Activated CD4-positive, CD25-positive, alpha-beta regulatory T cell treated with anti-CD3 and anti-CD28 coated beads, Interleukin-2, amount 50 U/mL, for 24 hours (primary cell): ENCODE data around the gene KRTAP12-3.
"Not testable (repeated sequence)": the region's sequence is repeated elsewhere in the genome, so short reads cannot be mapped to it uniquely, and the experiment has no call there.

Experiments used
- ATAC-seq, 2 donors: fragments of 150-1000 bp; cut with Tn5 transposase; one replicate each; pipeline ENCODE4 v1.10.0; 2021; ENCODE audit warnings: mild to moderate bottlenecking in 1 of 2, moderate library complexity in 1 of 2

Gene KRTAP12-3, protein sequence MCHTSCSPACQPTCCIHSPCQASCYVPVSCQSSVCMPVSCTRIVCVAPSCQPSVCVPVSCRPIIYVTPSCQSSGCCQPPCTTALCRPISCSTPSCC

DNA sequence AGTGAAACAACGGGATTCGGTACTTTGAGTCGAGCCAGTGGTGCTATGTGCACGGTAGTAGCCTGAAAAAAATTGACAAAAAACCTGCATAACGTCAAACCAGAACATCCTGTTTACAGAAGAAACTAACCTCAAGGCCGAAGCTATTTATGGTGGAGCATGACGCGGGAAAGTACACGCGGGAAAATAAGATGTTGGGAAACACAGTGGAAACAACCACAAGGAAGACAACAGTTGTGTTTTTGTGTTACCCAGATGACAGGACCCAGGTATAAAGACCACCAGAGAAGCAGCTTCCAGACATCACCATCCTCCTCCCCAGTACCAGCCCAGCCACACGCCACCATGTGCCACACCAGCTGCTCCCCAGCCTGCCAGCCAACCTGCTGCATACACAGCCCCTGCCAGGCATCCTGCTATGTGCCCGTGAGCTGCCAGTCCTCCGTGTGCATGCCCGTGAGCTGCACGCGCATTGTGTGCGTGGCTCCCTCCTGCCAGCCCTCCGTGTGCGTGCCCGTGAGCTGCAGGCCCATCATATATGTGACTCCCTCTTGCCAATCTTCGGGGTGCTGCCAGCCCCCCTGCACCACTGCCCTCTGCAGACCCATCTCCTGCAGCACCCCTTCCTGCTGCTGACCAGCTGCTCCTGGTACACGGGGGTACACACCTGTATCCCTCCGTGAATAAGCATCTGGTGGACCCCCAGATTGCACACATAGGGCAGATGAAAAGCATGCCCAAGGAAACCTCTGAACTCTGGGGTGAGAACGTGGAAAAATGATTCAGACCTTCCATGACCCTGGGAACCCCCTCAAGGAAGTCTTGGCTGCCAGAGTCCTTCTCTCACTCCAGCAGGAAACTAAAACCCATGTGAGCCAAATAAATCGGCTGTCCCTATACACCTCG lies at the start of gene KRTAP12-3:
Gene KRTAP12-3 (plus strand): TSS at position 298 of the 906 bp plus-strand sequence. CDS start 48 bp downstream, at position 346.
- ATAC-seq, result peak in 1 of 2 donors; percentile 55

DNA sequence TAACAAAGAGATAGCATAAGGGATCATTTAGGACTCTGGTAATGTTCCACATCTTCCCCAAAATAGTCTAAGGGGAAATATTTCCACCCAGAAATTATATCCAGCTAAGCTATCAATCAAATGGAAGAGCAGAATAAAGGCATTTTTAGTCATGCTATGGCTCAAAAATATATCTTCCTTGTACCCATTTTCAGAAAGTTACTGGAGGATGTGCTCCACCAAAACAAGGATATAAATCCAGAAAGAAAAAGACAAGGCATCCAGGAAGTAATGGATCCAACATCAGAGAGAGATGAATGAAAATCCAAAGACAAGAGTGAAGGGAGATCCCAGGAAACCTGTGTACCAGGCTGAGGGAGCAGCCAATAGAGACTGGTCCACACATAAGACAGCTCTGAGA lies 48.5 kb upstream of the KRTAP12-3 start:
- ATAC-seq, result no peak

DNA sequence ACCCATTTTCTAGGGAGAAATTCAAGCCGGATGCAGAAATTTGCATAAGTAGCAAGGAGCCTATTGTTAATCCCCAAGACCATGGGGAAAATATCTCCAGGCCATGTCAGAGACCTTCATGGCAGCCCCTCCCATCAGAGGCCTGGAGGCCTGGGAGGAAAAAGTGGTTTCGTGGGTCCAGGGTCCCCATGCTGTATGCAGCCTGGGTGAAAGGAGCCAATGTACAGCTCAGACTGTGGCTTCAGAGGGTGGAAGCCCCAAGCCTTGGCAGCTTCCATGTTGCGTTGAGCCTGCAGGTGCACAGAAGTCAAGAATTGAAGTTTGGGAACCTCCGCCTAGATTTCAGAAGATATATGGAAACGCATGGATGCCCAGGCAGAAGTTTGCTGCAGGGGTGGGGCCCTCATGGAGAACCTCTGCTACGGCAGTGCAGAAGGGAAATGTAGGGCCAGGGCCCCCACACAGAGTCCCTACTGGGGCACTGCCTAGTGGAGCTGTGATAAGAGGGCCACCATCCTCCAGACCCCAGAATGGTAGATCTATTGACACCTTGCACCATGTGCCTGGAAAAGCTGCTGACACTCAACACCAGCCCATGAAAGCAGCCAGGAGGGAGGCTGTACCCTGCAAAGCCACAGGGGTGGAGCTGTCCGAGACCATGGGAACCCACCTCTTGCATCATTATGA lies 47.4 kb upstream of the KRTAP12-3 start:
- not testable (repeated sequence) for ATAC-seq

DNA sequence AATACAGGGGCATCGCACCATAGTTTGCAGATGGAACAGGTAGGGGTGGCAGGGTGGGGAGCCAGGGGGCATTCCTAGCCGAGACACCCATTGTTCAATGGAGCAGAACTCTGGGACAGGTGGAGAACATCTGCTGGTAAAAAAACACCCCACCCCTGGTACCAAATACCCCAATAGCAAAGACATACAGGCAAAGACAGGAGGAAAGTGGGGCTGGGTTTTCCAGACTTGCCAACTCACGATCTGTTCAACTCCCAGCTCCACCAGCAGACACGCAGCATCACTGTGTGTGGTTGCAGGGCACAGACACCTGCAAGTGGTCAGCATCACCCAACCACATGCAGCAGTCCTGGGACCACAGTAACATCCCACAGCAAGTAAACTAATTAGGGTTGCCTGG lies 46.2 kb upstream of the KRTAP12-3 start:
- no peak for ATAC-seq

DNA sequence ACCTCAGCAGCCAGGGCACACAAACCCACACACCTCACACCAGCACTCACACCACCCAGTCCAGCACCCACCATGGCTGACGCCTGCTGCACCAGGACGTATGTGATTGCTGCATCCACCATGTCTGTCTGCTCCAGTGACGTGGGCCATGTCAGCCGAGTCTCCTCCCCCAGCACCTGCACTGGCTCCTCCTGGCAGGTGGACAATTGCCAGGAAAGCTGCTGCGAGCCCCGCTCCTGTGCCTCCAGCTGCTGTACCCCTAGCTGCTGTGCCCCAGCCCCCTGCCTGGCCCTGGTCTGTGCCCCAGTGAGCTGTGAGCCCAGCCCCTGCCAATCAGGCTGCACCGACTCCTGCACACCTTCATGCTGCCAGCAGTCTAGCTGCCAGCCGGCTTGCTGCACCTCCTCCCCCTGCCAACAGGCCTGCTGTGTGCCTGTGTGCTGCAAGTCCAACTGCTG lies 45.7 kb upstream of the KRTAP12-3 start, which contains the start of gene KRTAP10-8:
Gene KRTAP10-8 (plus strand): TSS at position 51 of the 458 bp plus-strand sequence. CDS start 22 bp downstream, at position 73.
- ATAC-seq, result no peak

DNA sequence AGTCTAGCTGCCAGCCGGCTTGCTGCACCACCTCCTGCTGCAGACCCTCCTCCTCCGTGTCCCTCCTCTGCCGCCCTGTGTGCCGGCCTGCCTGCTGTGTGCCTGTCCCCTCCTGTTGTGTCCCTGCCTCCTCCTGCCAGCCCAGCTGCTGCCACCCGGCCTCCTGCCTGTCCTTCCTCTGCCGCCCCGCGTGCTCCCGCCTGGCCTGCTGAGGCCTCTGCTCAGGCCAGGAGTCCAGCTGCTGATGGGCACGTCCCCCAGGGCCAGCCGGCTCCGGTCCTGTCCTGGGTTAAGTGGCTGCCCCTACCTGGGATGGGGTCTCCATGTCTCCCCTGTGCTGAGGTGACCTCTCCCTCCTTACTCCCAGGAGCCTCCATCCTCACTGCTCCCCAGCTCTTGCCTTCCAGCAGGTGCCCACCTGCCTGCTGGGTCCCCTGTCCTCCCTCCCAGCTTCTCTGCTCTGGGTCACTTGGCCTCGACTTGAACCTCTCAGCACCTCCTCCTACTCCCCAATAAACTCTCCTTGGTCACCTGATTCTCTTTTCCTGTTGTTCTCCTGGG lies 45.0 kb upstream of the KRTAP12-3 start:
- ATAC-seq, result no peak

DNA sequence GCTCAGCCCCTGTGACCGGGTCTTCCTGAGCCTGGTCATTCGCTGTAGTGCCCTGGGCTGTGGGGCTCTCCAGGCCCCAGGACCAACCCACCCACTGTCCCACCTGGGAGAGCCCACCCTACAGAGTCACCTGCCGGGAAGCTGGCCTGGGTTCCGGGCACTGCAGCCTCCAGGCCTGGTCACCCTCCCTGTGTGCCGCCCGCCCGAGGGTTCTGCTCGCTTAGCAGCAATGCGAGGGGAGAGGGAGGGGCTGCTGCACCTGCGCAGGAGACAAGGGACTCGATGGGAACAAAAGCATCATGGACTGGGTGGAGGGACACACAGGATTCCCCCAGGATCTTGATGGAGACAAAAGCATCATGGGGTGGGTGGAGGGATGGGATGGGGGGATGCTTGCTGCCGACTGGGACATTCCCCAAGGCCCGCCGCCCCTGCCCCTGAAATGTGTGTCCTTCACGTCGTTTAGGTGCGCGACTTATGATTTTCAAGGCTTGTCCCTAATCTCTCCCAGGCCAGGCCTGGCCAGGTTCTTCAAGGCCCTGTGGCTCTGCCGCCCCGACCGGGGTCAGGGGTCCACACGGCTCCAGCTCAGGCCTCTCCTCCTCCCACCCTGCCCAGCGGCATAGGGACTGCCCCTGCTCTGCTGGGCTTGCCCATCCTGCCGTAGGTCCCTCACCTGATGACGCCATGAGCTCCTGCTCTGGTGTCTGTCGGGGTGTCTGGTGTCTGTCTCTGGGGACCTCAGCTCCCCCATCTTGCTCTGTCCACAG lies 44.2 kb upstream of the KRTAP12-3 start:
- ATAC-seq, result no peak

DNA sequence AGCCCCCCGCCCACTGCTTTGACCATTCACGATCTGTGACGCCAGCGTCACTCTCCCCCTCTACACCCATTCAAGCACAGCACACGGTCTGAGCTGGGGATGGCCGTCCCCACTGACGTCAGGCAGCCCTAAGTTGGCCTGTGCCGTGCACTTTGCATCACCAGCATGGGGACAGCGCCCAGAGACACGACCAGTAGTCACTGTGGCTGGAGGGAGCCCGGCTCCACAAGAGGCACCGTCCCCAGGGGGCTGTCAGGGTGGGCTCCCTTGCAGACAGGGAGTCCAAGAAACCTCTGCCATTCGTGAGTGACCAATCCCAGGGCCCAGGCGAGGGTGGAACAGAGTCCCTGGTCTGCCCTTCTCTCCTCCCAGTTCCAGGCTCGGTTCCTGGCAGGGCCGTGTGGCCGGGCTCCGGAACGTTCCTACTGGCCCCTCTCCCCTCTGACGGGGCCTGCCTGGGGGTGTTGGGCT lies 43.5 kb upstream of the KRTAP12-3 start:
- no peak for ATAC-seq

DNA sequence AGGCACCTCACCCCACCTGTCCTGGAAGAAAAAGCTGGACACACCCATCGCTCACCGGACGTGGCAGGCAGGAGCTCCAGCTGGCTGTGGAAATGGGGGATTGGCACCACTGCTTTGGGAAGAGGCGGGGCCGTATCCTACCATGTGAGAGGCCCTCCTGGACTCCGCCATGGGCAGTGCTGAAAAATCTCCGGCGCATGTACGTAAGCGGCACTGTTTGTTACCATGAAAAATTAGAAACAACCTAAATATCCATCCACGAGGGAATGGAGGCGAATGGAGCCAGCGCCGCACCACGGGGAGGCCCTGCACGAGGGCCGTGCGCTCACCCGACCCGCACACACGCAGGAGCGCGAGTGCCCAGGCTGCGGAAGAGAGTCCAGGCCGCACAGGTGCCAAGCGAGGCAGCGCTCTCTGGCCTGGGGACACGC lies 42.8 kb upstream of the KRTAP12-3 start:
- ATAC-seq, result no peak

DNA sequence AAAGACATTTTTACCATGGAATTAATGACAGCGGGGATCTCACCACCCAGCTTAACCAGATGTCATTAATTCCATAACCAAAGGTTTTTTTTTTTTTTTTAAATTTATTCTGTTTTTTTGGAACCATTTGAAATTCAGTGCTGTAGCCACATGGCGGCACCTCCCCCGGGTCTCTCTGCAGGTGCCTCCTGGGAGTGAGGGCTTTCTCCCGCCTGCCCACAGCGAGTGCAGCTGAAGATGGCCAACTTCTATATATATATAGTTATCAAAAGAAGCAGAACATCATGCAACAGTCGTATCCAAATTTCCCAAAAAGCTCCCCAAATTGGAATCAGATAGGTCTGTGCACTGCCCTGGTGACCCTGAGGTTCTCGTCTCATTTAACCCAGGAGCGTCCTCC lies 42.3 kb upstream of the KRTAP12-3 start:
- ATAC-seq, result no peak

DNA sequence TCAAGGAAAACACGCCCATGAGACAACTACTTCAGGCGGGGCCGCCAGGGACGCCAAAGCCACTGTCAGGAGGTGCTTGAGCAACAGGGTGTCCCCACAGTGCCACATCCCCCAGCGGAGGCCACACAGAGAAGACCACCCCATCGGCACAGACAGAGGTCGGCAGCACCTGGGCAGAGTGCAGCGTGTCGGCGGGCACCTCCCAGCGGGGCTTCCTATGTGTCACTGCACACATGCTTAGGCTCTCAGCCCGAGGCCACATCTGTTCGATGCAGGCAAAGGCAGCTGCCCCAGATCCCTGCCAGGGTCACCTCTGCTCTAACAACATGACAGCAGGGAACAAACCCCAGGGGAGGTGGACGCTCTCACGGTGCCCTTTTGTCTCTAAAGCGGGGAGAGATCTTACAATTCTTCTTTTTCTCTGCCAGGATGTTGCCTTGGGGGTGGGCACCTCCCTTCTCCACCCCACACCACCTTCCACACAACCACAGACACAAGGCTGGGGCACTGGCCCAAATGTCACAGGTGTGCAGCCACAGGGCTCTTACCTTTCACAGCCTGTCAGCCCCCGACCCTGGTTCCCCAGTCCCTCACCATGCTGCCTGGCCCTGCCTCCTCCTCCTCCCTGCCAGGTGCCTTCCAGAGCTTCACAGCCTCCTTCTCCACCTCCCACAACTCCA lies 41.7 kb upstream of the KRTAP12-3 start:
- ATAC-seq, result no peak

DNA sequence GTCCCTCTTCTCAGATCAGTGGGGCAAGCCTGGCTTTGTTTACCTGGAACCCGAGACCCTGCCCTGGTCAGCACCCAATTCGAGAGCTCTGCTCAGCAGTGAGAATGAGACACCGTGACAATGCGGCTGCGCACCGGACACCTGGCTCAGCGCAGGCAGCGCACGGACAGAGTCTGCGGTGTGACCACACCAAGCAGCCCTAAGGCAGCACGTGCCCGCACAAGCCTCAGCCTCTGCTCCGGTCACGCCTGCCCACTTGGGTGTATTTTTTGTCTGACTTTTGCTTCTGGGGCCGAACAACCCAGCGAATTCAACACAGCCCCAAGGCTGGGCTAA lies 41.2 kb upstream of the KRTAP12-3 start:
- no peak for ATAC-seq

DNA sequence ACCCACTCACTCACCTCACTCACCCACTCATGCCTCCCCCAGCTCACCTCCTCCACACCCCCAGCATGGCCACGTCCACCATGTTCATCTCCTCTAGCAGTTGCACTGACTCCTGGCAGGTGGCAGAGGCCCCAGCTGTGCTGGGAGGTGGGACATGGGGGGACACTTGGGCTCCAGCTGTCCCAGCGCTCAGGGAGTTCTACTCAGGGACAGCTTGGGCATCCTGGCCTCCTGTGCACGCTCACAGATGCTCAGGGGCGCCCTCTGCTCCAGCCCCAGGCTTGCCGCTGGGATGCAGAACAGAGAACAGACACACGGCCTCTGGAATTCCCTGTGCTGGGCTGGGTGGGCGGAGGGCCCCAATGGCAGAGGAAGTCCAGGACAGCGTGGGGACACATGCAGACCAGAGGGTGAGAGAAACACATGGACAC lies 40.6 kb upstream of the KRTAP12-3 start:
- ATAC-seq, result no peak

DNA sequence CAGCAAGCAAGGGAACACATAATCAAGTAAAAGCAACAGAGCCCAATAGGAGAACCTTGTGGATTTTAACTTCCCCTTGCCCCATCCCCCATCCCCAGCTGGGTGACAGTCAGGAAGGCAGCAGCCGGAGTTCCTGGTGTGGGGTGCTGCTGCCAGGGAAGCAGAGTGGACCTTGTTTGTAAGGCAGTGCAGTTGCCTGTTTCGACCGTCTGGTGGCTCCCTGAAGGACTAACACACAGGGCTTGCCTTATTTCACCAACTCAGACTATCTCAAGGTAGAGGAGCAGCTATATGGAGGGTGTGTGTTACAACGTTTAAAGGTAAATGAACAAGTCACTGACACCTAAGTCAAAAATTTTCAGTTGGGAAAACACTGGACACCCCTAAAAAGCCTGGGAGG lies 39.2 kb upstream of the KRTAP12-3 start:
- ATAC-seq, result peak; percentile 17 to 31

DNA sequence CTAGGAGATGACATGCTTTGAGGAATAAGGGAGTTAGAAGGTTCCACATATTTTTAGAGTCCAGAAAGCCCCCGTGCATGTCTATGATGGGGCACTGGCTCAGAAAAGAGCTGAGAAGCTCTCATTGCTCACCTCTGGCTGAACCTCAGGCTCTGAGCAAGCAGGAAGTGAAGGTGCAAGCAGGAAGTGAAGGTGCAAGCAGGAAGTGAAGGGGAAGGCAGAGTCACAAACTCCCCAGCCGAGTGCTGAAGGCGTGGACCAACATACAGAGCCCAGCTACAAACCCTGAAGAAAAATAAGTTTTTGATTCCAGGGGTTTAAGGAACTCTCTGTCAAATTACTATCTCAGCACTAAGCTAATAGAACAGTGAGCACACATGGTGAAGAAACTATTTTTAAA lies 38.8 kb upstream of the KRTAP12-3 start:
- ATAC-seq, result peak; percentile 98 to 100

DNA sequence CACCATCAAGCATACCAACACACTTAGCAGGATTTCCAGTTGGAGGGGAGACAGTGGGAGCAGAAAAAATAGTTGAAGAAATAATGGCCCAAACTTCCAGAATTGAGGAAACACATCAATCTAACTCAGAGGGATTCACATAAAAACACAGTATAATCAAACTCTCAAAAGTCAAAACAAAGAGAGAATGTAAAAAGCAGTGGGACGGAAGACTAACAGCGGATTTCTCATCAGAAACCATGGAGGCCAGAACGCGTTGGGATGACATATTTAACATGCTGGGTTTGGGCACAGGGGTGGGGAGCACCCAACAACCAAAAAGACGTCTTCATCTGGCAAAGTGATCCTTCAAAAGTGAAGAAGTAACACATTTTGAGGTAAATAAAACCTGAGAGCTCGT lies 37.8 kb upstream of the KRTAP12-3 start:
- no peak for ATAC-seq

DNA sequence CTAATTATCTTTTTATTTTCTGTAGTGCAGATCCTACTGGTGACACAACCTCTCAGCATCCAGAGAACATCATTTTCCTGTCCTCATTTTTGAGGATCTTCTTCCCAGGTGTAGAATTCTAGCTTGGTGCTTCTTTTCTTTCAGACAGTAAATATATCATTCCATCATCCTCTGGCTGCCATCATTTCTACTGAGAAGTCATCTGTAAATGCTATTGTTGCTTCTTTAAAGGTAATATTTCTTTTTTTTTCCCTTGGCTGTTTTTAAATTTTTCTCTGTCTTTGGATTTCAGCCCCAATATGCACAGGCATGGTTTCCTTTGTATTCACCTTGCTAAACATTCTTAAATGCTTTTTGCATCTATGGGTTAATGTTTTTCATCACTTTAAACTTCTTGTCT lies 34.2 kb upstream of the KRTAP12-3 start:
- no peak for ATAC-seq

DNA sequence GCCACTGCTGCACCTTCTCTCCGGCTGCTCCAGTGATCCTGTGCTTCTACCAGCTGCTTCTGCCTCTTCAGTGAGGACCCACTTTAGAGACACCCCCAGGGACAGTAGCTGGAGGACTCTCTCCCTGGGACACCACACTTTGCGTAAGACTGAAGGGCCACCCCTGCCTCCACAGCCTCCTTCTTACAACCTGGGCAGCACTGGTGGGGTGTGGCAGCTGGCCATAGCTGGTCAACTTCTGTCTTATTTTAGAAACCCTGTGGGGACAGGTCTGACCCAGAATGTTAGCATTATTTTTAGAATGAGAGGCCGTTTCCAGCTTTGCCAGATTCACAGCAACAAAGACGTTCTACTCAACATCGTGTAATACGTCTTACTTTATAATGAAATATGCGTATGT lies 32.0 kb upstream of the KRTAP12-3 start:
- ATAC-seq, result no peak

DNA sequence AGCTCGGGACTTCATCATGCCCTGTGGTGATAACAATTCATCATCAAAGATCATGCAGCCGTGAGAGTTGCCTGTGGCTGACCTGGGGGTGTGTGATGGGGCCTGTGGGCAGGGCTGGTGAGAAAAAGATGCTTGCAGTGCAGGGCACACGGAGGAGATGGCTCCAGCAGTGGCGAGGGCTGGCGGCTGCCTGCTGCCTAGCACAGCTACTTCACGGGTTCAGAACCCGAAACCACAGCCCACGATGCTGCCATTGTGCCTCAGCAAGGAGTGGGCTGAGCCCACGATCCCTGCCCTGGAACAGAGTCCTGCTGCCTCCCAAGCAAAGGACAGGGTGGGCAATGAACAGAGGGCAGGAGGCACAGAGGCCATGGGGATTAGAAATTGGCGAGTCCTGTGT lies 31.5 kb upstream of the KRTAP12-3 start:
- no peak for ATAC-seq

DNA sequence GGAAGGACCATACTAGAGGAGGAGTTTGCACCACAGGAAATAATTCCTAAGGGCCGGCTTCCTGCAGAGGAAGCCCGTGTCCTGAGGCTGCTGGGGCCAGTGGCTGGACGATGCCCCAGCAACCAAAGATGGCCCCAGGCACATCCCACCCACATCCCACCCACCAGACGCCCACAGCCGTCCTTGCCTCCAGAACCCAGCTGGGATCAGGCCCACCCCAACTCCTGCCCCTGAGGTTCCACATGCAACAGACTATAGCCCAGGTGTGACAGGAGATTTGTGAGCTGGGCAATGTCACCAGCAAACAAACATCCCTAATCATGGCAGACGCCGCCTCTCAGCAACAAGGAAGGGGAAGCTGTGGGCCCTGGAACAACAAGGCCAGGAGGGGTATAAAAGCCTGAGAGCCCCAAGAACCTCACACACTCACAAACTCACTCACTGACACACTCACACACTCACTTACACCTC lies 31.0 kb upstream of the KRTAP12-3 start, which contains the start of gene KRTAP10-9:
Gene KRTAP10-9 (plus strand): TSS at position 421 of the 471 bp plus-strand sequence. CDS start 79 bp downstream, outside the sequence.
- no peak for ATAC-seq

DNA sequence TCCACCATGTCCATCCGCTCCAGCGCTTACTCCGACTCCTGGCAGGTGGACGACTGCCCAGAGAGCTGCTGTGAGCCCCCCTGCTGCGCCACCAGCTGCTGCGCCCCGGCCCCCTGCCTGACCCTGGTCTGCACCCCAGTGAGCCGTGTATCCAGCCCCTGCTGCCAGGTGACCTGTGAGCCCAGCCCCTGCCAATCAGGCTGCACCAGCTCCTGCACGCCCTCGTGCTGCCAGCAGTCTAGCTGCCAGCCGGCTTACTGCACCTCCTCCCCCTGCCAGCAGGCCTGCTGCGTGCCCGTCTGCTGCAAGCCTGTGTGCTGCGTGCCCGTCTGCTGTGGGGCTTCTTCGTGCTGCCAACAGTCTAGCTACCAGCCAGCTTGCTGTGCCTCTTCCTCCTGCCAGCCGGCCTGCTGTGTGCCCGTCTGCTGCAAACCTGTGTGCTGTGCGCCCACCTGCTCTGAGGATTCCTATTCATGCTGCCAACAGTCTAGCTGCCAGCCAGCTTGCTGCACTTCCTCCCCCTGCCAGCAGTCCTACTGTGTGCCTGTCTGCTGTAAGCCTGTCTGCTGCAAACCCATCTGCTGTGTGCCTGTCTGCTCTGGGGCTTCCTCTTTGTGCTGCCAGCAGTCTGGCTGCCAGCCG lies 30.4 kb upstream of the KRTAP12-3 start:
- not testable (repeated sequence) for ATAC-seq
